ENCODE measurements around the gene VAMP5. TPM values are rescaled to one million over a fixed set of nuclear protein-coding genes. Genes with fewer than 3 reads are reported as not detected.

VAMP5 gene
- total RNA-seq, 1 donor from 2014 or later, result not detected

GRCh38 chr2:85593023-85593422 is 8.8 kb downstream of the VAMP5 start:
- H3K4me1 ChIP-seq, result peaks cover 6% of the 10 kb centered on the region
- no peak overlapping the region for H2AFZ ChIP-seq (replicated peaks)
- TF ChIP-seq CTCF (IDR thresholded peaks at IDR 0.05), result no peak
- no peak for TF ChIP-seq EZH2phosphoT487 (IDR thresholded peaks at IDR 0.05)
- no peak for TF ChIP-seq EZH2 (IDR thresholded peaks at IDR 0.05)
- no peak overlapping the region for H3K27ac Mint-ChIP-seq
- peaks cover 2% of the 10 kb centered on the region for H3K27me3 Mint-ChIP-seq (ENCODE audit: insufficient read depth, low read depth)
- H3K4me3 ChIP-seq, result no peak overlapping the region
- H3K27ac ChIP-seq, result no peak overlapping the region
- H3K9me3 ChIP-seq (ENCODE audit: low read depth), result no peaks in the 10 kb centered on the region
- H3F3A ChIP-seq (ENCODE audit: low read depth), result no peaks in the 10 kb centered on the region
- H3K36me3 ChIP-seq, result no peaks in the 10 kb centered on the region
- peaks cover 25% of the 10 kb centered on the region for H3K27me3 ChIP-seq
- no peaks in the 10 kb centered on the region for H3K36me3 Mint-ChIP-seq
- peaks cover 48% of the 10 kb centered on the region for H3K4me1 Mint-ChIP-seq
- H3K4me3 Mint-ChIP-seq, result peak overlapping the region; percentile 41
- H3K4me2 ChIP-seq, result no peak overlapping the region
- no peak overlapping the region for H3K9ac ChIP-seq
- H3K79me2 ChIP-seq (ENCODE audit: low read depth), result peaks cover 25% of the 10 kb centered on the region
- peaks cover 10% of the 10 kb centered on the region for H4K20me1 ChIP-seq (ENCODE audit: low read depth)
- H3K9me3 Mint-ChIP-seq, result no peaks in the 10 kb centered on the region
- DNase-seq (ENCODE audit: low spot score), result no peak

DNA sequence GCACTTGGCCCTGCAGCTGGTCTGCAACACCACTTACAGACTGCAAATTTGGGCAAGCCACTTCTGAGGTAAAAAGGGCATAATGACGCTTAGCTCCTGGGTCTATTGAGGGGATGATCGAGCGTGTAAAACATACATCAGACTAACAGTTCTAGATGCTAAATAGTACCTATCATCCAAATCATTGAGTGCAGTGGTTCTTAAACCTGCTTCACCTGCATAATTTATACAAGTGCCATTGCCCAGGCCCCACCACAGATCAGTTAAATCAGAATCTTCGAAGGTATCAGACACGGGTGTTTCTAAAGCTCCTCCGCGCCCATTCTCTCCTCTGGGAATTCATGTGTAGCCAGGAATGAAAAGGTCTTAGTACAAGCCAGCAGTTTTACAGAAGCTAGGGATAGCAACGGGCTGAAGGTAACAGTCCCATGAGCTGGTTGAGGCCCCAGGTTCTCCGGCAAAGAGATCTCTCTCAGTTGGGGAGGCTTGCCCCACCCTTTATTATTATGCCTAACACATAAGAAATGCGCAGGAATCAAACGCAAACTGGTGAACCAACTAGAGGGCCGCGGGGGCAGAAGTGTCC is 10.6 kb downstream of the VAMP5 start:
- H3K27me3 ChIP-seq, result peaks cover 7% of the 10 kb centered on the region
- H3F3A ChIP-seq (ENCODE audit: low read depth), result no peaks in the 10 kb centered on the region
- H3K36me3 ChIP-seq, result no peaks in the 10 kb centered on the region
- H3K4me2 ChIP-seq, result peak overlapping the region; percentile 87
- Mint-ChIP-seq H3K27ac (peak overlapping the region; percentile 76), H3K36me3 (no peaks in the 10 kb centered on the region), H3K9me3 (no peaks in the 10 kb centered on the region), H3K4me3 (peak overlapping the region; percentile 97), H3K4me1 (peaks cover 41% of the 10 kb centered on the region), H3K27me3 (ENCODE audit: insufficient read depth, low read depth) (peaks cover 3% of the 10 kb centered on the region)
- H3K27ac ChIP-seq, result no peak overlapping the region
- H3K79me2 ChIP-seq (ENCODE audit: low read depth), result peaks cover 25% of the 10 kb centered on the region
- H2AFZ ChIP-seq (replicated peaks), result peak overlapping the region; percentile 75
- no peak for TF ChIP-seq EZH2 (IDR thresholded peaks at IDR 0.05)
- no peak for TF ChIP-seq CTCF (IDR thresholded peaks at IDR 0.05)
- no peak for TF ChIP-seq EZH2phosphoT487 (IDR thresholded peaks at IDR 0.05)
- H3K9me3 ChIP-seq (ENCODE audit: low read depth), result no peaks in the 10 kb centered on the region
- DNase-seq (ENCODE audit: low spot score), result no peak
- H3K4me3 ChIP-seq, result peak overlapping the region; percentile 76
- peaks cover 10% of the 10 kb centered on the region for H4K20me1 ChIP-seq (ENCODE audit: low read depth)
- H3K9ac ChIP-seq, result peak overlapping the region; percentile 72
- H3K4me1 ChIP-seq, result peaks cover 6% of the 10 kb centered on the region

DNA sequence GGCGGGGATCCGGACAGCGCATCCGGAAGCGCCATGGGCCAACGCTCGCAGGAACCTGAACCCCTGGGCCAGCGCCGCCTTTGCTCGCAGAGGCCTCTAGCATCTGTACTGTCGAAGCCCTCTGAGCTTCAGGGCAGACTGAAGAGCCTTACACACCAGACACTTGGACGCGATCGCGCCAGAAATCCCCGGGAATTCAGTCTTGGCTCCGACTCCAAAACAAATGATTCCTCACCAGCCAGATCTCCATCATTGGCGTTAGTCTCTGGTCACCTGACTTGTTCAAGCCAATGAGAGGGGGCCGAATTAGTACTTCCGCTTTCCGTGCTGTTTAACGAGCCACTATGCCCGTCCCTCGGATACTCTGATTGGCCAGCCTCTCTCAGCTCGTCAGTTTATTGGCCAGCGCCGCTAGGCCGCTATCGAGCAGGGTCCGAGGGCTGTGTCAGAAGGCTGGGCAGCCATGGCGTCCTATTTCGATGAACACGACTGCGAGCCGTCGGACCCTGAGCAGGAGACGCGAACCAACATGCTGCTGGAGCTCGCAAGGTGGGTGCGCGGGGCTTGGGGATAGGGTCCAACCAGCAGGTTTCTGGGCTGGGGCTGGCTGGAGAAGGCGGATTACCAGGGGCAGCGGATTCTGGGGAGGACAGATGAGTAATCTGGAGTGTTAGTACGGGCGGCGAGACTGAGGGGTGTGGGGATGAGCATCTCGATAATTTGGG is 11.2 kb downstream of the VAMP5 start, which contains the start of gene RNF181:
RNF181 (plus strand) TSS at position 445 of the 725 bp plus-strand sequence; CDS start at position 464, 19 bp downstream.
- H3K36me3 ChIP-seq, result no peaks in the 10 kb centered on the region
- peaks cover 25% of the 10 kb centered on the region for H3K79me2 ChIP-seq (ENCODE audit: low read depth)
- peak within 1 kb of the TSS; percentile 87 for H3K4me2 ChIP-seq
- DNase-seq (ENCODE audit: low spot score), result peak; percentile 98
- H3K4me3 Mint-ChIP-seq, result peak within 1 kb of the TSS; percentile 97
- peak within 1 kb of the TSS; percentile 75 for H2AFZ ChIP-seq (replicated peaks)
- H3K27ac Mint-ChIP-seq, result peak within 1 kb of the TSS; percentile 76
- TF ChIP-seq EZH2phosphoT487 (IDR thresholded peaks at IDR 0.05), result no peak
- no peak for TF ChIP-seq CTCF (IDR thresholded peaks at IDR 0.05)
- TF ChIP-seq EZH2 (IDR thresholded peaks at IDR 0.05), result no peak
- H3K4me3 ChIP-seq, result peak within 1 kb of the TSS; percentile 76
- H3K4me1 Mint-ChIP-seq, result peaks cover 34% of the 10 kb centered on the region
- peaks cover 6% of the 10 kb centered on the region for H3K4me1 ChIP-seq
- H3F3A ChIP-seq (ENCODE audit: low read depth), result peaks cover under 1% of the 10 kb centered on the region
- H3K27ac ChIP-seq, result no peak within 1 kb of the TSS
- no peaks in the 10 kb centered on the region for H3K36me3 Mint-ChIP-seq
- H3K27me3 ChIP-seq, result peaks cover under 1% of the 10 kb centered on the region
- peak within 1 kb of the TSS; percentile 72 for H3K9ac ChIP-seq
- peaks cover 3% of the 10 kb centered on the region for H3K27me3 Mint-ChIP-seq (ENCODE audit: insufficient read depth, low read depth)
- no peaks in the 10 kb centered on the region for H3K9me3 ChIP-seq (ENCODE audit: low read depth)
- peaks cover 10% of the 10 kb centered on the region for H4K20me1 ChIP-seq (ENCODE audit: low read depth)
- no peaks in the 10 kb centered on the region for H3K9me3 Mint-ChIP-seq
